B cell (primary cell): ENCODE measurements around the gene AOAH. TPM values are rescaled to one million over a fixed set of nuclear protein-coding genes. Genes with fewer than 3 reads are reported as not detected.
"Not testable (repeated sequence)": the region's sequence is repeated elsewhere in the genome, so short reads cannot be mapped to it uniquely, and the experiment has no call there.

Source experiments
- ATAC-seq: fragments of 200-7000 bp; cut with Tn5 transposase; one replicate; pipeline ENCODE4 v1.10.0; 2021; ENCODE audit warnings: low read depth, mild to moderate bottlenecking, moderate number of reproducible peaks, moderate library complexity
- CTCF ChIA-PET: fragments of 350-600 bp; sonication (Branson Sonifier 250); formaldehyde crosslinking; loops from one replicate; lab custom pipeline; 2021; ENCODE audit warnings: antibody characterized with exemption, inconsistent platforms; lab: Charles Lee
- POLR2A ChIA-PET: fragments of 350-600 bp; sonication (Branson Sonifier 250); formaldehyde crosslinking; loops from one replicate; lab custom pipeline; 2021; ENCODE audit warnings: antibody characterized with exemption; lab: Charles Lee
- DNase-seq: peaks from one replicate; pipeline ENCODE4 v3.0.0; 2013
- H2AFZ ChIP-seq: 2 replicates; pipeline ENCODE4 v1.6.1; 2012; ENCODE audit warnings: mild to moderate bottlenecking, low read depth, low read length; ENCODE audit not compliant: insufficient read depth, poor library complexity, severe bottlenecking
- H3K27ac ChIP-seq, 2 donors: 1 replicate in 1 of 2; 2 replicates in 1 of 2; pipeline ENCODE4 v1.5.1; 2012 to 2013; ENCODE audit warnings: low read length in 2 of 2, mild to moderate bottlenecking in 2 of 2, moderate library complexity in 1 of 2
- H3K27me3 ChIP-seq, 4 experiments: fragments of 200-600 bp in 1 of 4; sonication (generic) in 1 of 4; replicated peaks in 1 of 4; 1 replicate in 2 of 4; 2 replicates in 2 of 4; pipeline versions ENCODE4 v1.6.1 to v1.7.0; 2013 to 2016; ENCODE audit warnings: low read length in 3 of 4, mild to moderate bottlenecking in 2 of 4, mixed read lengths in 1 of 4, moderate library complexity in 1 of 4; ENCODE audit not compliant: insufficient read depth in 4 of 4, control insufficient read depth in 3 of 4; ENCODE audit errors: control extremely low read depth in 1 of 4
- H3K36me3 ChIP-seq, 2 experiments: replicated peaks in 1 of 2; 1 replicate in 1 of 2; 2 replicates in 1 of 2; pipeline versions ENCODE4 v1.6.1 to v1.7.1; 2013; ENCODE audit warnings: low read length in 1 of 2; ENCODE audit not compliant: insufficient read depth in 2 of 2, control insufficient read depth in 1 of 2; ENCODE audit errors: control extremely low read depth in 1 of 2, extremely low read depth in 1 of 2
- H3K4me1 ChIP-seq, 2 donors: fragments of 200-600 bp in 1 of 2; sonication (generic) in 1 of 2; 1 replicate in 1 of 2; 2 replicates in 1 of 2; pipeline versions ENCODE4 v1.5.1 to v1.6.1; 2013 to 2017; ENCODE audit warnings: low read length in 2 of 2; ENCODE audit not compliant: control insufficient read depth in 2 of 2, insufficient read depth in 2 of 2
- H3K4me2 ChIP-seq: replicated peaks from 2 replicates; pipeline ENCODE3; 2012; ENCODE audit warnings: mild to moderate bottlenecking, low read depth, low read length; ENCODE audit not compliant: poor library complexity, severe bottlenecking
- H3K4me3 ChIP-seq, 5 experiments: fragments of 200-600 bp in 1 of 5; sonication (generic) in 1 of 5; 1 replicate in 3 of 5; 2 replicates in 2 of 5; pipeline versions ENCODE4 v1.5.1 to v1.7.0; 2011 to 2016; ENCODE audit warnings: low read length in 4 of 5, mild to moderate bottlenecking in 4 of 5, low read depth in 2 of 5, control low read depth in 1 of 5, moderate library complexity in 1 of 5; ENCODE audit not compliant: insufficient read depth in 1 of 5; ENCODE audit errors: control extremely low read depth in 1 of 5, extremely low read depth in 1 of 5
- H3K79me2 ChIP-seq: fragments of 200-600 bp; sonication (generic); one replicate; pipeline ENCODE4 v1.6.0; 2016; ENCODE audit warnings: low read length; ENCODE audit not compliant: control insufficient read depth, insufficient read depth
- H3K9ac ChIP-seq: fragments of 200-600 bp; sonication (generic); 2 replicates; pipeline ENCODE4 v1.6.1; 2017; ENCODE audit warnings: mild to moderate bottlenecking, low read length, moderate library complexity
- H3K9me3 ChIP-seq, 3 donors: one replicate each; pipeline versions ENCODE4 v1.6.1 to v1.7.1; 2013; ENCODE audit warnings: low read length in 2 of 3; ENCODE audit not compliant: control insufficient read depth in 2 of 3, insufficient read depth in 1 of 3; ENCODE audit errors: control extremely low read depth in 1 of 3
- H4K20me1 ChIP-seq: 2 replicates; pipeline ENCODE4 v1.6.0; 2012; ENCODE audit warnings: mild to moderate bottlenecking, low read length; ENCODE audit not compliant: insufficient read depth, control insufficient read depth, poor library complexity, severe bottlenecking
- H3K27ac Mint-ChIP-seq: one replicate; pipeline ENCODE4 v1.8.0; 2021; ENCODE audit warnings: mixed read lengths
- H3K27me3 Mint-ChIP-seq: one replicate; pipeline ENCODE4 v1.8.0; 2021; ENCODE audit warnings: mixed read lengths
- H3K4me1 Mint-ChIP-seq: one replicate; pipeline ENCODE4 v1.8.0; 2021; ENCODE audit warnings: mixed read lengths
- H3K4me3 Mint-ChIP-seq: one replicate; pipeline ENCODE4 v1.8.0; 2021; ENCODE audit warnings: mixed read lengths
- H3K9me3 Mint-ChIP-seq: one replicate; pipeline ENCODE4 v1.8.0; 2022; ENCODE audit warnings: mixed read lengths; ENCODE audit not compliant: insufficient read depth
- CTCF ChIP-seq: fragments of 200-600 bp; IDR thresholded peaks from one replicate; pipeline ENCODE4 v1.8.0; 2022; ENCODE audit warnings: antibody characterized with exemption, mild to moderate bottlenecking
- EZH2 ChIP-seq: IDR thresholded peaks from 2 replicates; pipeline ENCODE4 v1.6.1; 2012; ENCODE audit warnings: borderline replicate concordance, low read depth, mild to moderate bottlenecking, moderate library complexity, low read length; ENCODE audit not compliant: insufficient read depth, poor library complexity, severe bottlenecking
- WGBS: methylation state at CpG from one replicate; pipeline ENCODE4 v1.1.5; 2013; ENCODE audit warnings: missing lambda C conversion rate; ENCODE audit not compliant: insufficient coverage; 5-methylcytosine and 5-hydroxymethylcytosine counted together
- intact Hi-C: fragments of 100-400 bp; cut with micrococcal nuclease; formaldehyde crosslinking; loops from one replicate; pipeline ENCODE4 v1.10.0; 2022
- polyA plus RNA-seq: library from polyadenylated mRNA; depleted of rRNA; stranded (reverse); fragments of >200 nt; gene quantifications from 2 replicates; pipeline ENCODE4 v1.2.3, GENCODE V29; 2012
- total RNA-seq, 2 donors: library from RNA; stranded (reverse); fragments of 120-200 nt in 1 of 2; gene quantifications; 1 replicate in 1 of 2; 2 replicates in 1 of 2; pipeline versions ENCODE4 v1.2.3 to v1.2.4, GENCODE V29; 2013 to 2022

The AOAH gene
- total and polyA plus RNA-seq, 2 donors (not counting 1 experiment from before 2014, with no cell fraction given), result 2.6 to 5.0 TPM

- H3K4me2 ChIP-seq, result no peak overlapping the region
- no peaks in the 10 kb centered on the region for H4K20me1 ChIP-seq
- POLR2A ChIA-PET, result no interaction called here
- no peaks in the 10 kb centered on the region for H3K9me3 Mint-ChIP-seq
- TF ChIP-seq CTCF (no peak), EZH2 (no peak)
- H3K4me3 Mint-ChIP-seq, result no peak overlapping the region
- 80% methylated on average over 1 of the region's 4 CpGs for WGBS
- peaks cover 0 to 3% (median 0%) of the 10 kb centered on the region in 4 experiments for H3K27me3 ChIP-seq
- no peak overlapping the region for H2AFZ ChIP-seq
- H3K27me3 Mint-ChIP-seq, result peaks cover 34% of the 10 kb centered on the region
- no peaks in the 10 kb centered on the region for H3K4me1 ChIP-seq
- H3K4me3 ChIP-seq, result no peak overlapping the region
- H3K36me3 ChIP-seq, result no peaks in the 10 kb centered on the region
- no peak overlapping the region for H3K27ac Mint-ChIP-seq
- H3K79me2 ChIP-seq, result no peaks in the 10 kb centered on the region
- no peak overlapping the region for H3K9ac ChIP-seq
- H3K4me1 Mint-ChIP-seq, result no peaks in the 10 kb centered on the region
- intact Hi-C loops, result no loop called here
- no peak for ATAC-seq
- DNase-seq, result no peak
- H3K27ac ChIP-seq, result no peak overlapping the region
- no peaks in the 10 kb centered on the region for H3K9me3 ChIP-seq
- CTCF ChIA-PET, result no interaction called here
These were observed 226.5 kb downstream of the AOAH start for GRCh38 chr7:36497775-36498174.

DNA sequence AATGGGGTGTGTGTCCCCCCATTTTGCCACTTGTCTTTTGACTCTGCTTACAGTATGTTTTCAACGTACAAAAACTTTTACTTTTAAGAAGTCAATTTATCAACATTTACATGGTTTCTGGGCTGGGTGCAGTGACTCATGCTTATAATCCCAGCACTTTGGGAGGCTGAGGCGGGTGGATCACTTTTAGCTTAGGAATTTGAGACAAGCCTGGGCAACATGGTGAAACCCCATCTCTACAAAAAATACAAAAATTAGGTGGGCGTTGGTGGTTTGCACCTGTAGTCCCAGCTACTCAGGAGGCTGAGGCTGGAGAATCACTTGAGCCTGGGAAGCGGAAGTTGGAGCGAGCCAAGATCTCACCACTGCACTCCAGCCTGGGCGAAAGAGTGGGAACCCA lies 227.1 kb downstream of the AOAH start:
- peaks cover 30% of the 10 kb centered on the region for H3K27me3 Mint-ChIP-seq
- DNase-seq, H3K79me2 ChIP-seq, H3K4me1 ChIP-seq, H3K36me3 ChIP-seq, H3K27me3 ChIP-seq, H3K9me3 ChIP-seq, H3K4me3 ChIP-seq, intact Hi-C loops, H2AFZ ChIP-seq, H3K27ac ChIP-seq, H3K4me2 ChIP-seq, H3K9me3 Mint-ChIP-seq, H3K27ac Mint-ChIP-seq, H4K20me1 ChIP-seq, H3K9ac ChIP-seq, ATAC-seq, H3K4me1 Mint-ChIP-seq, H3K4me3 Mint-ChIP-seq, POLR2A ChIA-PET: not testable (repeated sequence)
- whole genome bisulfite sequencing, result 100% methylated on average over 3 of the region's 6 CpGs
- CTCF ChIA-PET, result interaction anchor here (1.6 kb wide), 1 partner anchor 10 kb away, joined by 4 read pairs; no protein-coding TSS in a partner anchor
